SKM-1 (cell line): Measurements from ENCODE around the gene DGKB.

Source experiments
- DNase-seq: peaks from one replicate; lab custom pipeline; 2025; ENCODE audit not compliant: unreplicated experiment; lab: John Stamatoyannopoulos, UW

DGKB gene

GRCh38 chr7:14902589-14903067 is at the start of gene DGKB:
DGKB (minus strand) TSS chr7:14902751.
- DNase-seq: no peak

- no peak for DNase-seq
Observed at GRCh38 chr7:14950013-14950412, 47.5 kb upstream of the DGKB start.

- DNase-seq: no peak
Observed at GRCh38 chr7:14938181-14938580, 35.6 kb upstream of the DGKB start.

GRCh38 chr7:14937581-14937980 is 35.0 kb upstream of the DGKB start:
- peak; percentile 16 for DNase-seq

GRCh38 chr7:14936554-14936953 is 34.0 kb upstream of the DGKB start:
- DNase-seq: no peak

GRCh38 chr7:14934839-14935238 is 32.3 kb upstream of the DGKB start:
- no peak for DNase-seq

GRCh38 chr7:14931511-14932215 is 29.1 kb upstream of the DGKB start:
- DNase-seq: no peak

- no peak for DNase-seq
Observed at GRCh38 chr7:14924398-14924797, 21.8 kb upstream of the DGKB start.

GRCh38 chr7:14911077-14911476 is 8.5 kb upstream of the DGKB start:
- DNase-seq: no peak

- no peak for DNase-seq
Observed at GRCh38 chr7:14908697-14909096, 6.1 kb upstream of the DGKB start.

GRCh38 chr7:14905764-14906163 is 3.2 kb upstream of the DGKB start:
- no peak for DNase-seq

GRCh38 chr7:14900051-14900450 is 2.5 kb downstream of the DGKB start:
- DNase-seq: no peak

GRCh38 chr7:14899030-14899429 is 3.5 kb downstream of the DGKB start:
- DNase-seq: no peak

GRCh38 chr7:14896461-14896860 is 6.1 kb downstream of the DGKB start:
- no peak for DNase-seq

GRCh38 chr7:14894826-14895225 is 7.7 kb downstream of the DGKB start:
- no peak for DNase-seq

GRCh38 chr7:14892961-14893360 is 9.6 kb downstream of the DGKB start:
- no peak for DNase-seq

GRCh38 chr7:14891289-14891688 is 11.3 kb downstream of the DGKB start:
- no peak for DNase-seq

- no peak for DNase-seq
Observed at GRCh38 chr7:14888962-14889361, 13.6 kb downstream of the DGKB start.

GRCh38 chr7:14886533-14886932 is 16.0 kb downstream of the DGKB start:
- no peak for DNase-seq

- DNase-seq: no peak
Observed at GRCh38 chr7:14875941-14876587, 26.5 kb downstream of the DGKB start.

GRCh38 chr7:14871880-14872279 is 30.7 kb downstream of the DGKB start:
- DNase-seq: no peak

GRCh38 chr7:14870394-14870793 is 32.2 kb downstream of the DGKB start:
- no peak for DNase-seq

- DNase-seq: no peak
Observed at GRCh38 chr7:14868937-14869336, 33.6 kb downstream of the DGKB start.
